ENCODE data around the gene SPEN.

SPEN gene

DNA sequence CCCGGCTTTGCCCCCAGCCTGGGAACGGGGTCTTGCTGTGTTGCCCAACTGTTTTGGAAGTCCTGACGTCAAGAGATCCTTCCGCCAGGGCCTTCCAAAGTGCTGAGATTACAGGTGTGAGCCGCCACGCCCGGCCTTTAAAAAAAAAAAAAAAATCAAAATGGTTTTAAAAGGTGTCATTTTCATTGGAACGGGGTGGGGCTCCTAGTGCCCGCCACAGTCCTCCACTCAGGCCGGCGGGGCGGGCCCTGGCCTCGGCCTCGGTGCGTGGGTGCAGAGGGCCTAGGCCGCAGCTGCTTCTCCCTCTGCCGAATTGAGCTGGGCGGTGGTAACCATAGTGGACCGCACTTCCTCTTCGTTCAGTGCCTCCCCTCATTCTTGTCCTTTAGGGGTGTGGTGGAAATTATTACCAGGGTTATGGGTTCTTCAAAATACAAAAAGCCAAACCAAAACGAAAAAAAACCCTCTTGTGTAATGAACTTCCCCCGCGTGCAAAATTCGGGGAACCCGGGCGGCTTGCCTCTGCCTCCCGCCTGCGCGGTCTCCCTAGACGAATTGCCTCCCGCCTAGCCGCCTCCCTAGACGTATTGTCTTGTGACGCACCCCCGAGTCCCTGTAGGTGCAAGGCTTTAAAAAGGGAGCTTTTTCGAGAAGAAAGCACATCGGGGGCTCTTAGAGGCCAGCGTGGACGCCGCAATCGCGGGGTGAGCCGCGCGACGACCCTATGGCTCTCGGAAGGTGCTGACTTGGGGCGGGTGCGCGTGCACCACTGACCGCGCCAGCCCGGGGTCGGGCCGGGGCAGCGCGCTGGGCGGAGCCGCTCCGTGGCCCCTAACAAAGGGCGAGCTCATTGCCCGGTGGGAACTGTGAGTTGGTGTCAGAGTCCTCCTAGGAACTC lies 10.5 kb upstream of the SPEN start:
- H3K9me3 ChIP-seq (replicated peaks in 1 of 2; ENCODE audit: control insufficient read depth in 2 of 2, insufficient read depth in 1 of 2, low read depth in 1 of 2, low read length in 2 of 2), result peaks cover 3 to 5% of the 10 kb centered on the region in 2 donors
- no peak overlapping the region for H3K4me3 ChIP-seq (ENCODE audit: low read length in 2 of 2)

DNA sequence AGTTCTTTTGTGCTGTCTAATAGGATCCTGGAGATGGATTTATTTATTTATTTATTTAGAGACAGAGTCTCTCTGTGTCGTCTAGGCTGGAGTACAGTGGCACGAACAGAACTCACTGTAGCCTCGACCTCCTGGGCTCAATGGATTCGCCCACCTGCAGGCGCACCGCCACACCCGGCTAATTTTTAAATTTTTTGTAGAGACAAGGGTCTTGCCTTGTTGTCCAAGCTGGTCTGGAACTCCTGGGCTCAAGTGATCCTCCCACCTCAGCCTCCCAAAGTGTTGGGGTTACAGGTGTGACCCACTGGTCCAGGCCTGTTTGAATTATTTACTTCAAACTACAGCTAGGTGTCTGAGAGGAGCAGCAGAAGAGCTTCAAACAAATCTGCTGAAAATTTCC lies 9.6 kb upstream of the SPEN start:
- no peak overlapping the region for H2BK15ac ChIP-seq (ENCODE audit: low read length)
- H3K36me3 ChIP-seq (replicated peaks in 1 of 2; ENCODE audit: control insufficient read depth in 2 of 2, insufficient read depth in 2 of 2, low read length in 2 of 2), result peaks cover 0 to 2% of the 10 kb centered on the region in 2 donors
- H3K27me3 ChIP-seq (ENCODE audit: control insufficient read depth in 3 of 3, insufficient read depth in 3 of 3, low read depth in 1 of 3, low read length in 3 of 3), result no peaks in the 10 kb centered on the region
- no peak overlapping the region for H2AK5ac ChIP-seq (ENCODE audit: low read depth, low read length)
- no peak overlapping the region for H3K9ac ChIP-seq (ENCODE audit: low read depth, low read length, poor library complexity)
- WGBS, 2 donors (ENCODE audit: extremely low coverage in 2 of 2, insufficient read length in 2 of 2, insufficient replicate concordance in 1 of 2), result no CpG with 5 or more reads among the region's 7 CpGs
- no peak overlapping the region for H2BK12ac ChIP-seq (ENCODE audit: low read length)
- peaks cover 3 to 6% of the 10 kb centered on the region in 2 donors for H3K4me1 ChIP-seq (ENCODE audit: control insufficient read depth in 2 of 2, insufficient read depth in 1 of 2, low read depth in 1 of 2, low read length in 2 of 2)
- H3K27ac ChIP-seq (replicated peaks; ENCODE audit: low read length), result no peak overlapping the region
- no peak overlapping the region for H3K4me3 ChIP-seq (ENCODE audit: low read length in 2 of 2)
- H3K14ac ChIP-seq (ENCODE audit: low read length), result no peak overlapping the region
- H4K8ac ChIP-seq (ENCODE audit: low read depth, low read length), result no peak overlapping the region
- H2AFZ ChIP-seq (ENCODE audit: low read length), result no peak overlapping the region
- no peak overlapping the region for H3K18ac ChIP-seq (ENCODE audit: low read length)
- H2BK5ac ChIP-seq (ENCODE audit: low read length), result no peak overlapping the region
- no peak overlapping the region for H3K4me2 ChIP-seq (ENCODE audit: insufficient read depth, low read length, poor library complexity, severe bottlenecking)
- no peak overlapping the region for H2BK120ac ChIP-seq (ENCODE audit: low read depth, low read length)
- no peak overlapping the region for H3K23ac ChIP-seq (ENCODE audit: low read depth, low read length, poor library complexity)
- no peak for DNase-seq (ENCODE audit: low spot score)
- peaks cover 3% of the 10 kb centered on the region in 2 donors for H3K9me3 ChIP-seq (replicated peaks in 1 of 2; ENCODE audit: control insufficient read depth in 2 of 2, insufficient read depth in 1 of 2, low read depth in 1 of 2, low read length in 2 of 2)
- no peak overlapping the region for H3K4ac ChIP-seq (ENCODE audit: low read length)
- peaks cover 3% of the 10 kb centered on the region for H3K79me1 ChIP-seq (ENCODE audit: low read depth, low read length)
- H4K91ac ChIP-seq (ENCODE audit: low read depth, low read length, poor library complexity), result no peak overlapping the region

More for the DNA sequence above, 10.5 kb upstream of the SPEN start:
- no peak for DNase-seq (ENCODE audit: low spot score)
- no peak overlapping the region for H4K8ac ChIP-seq (ENCODE audit: low read depth, low read length)
- peak overlapping the region; percentile 87 for H2BK120ac ChIP-seq (ENCODE audit: low read depth, low read length)
- no peak overlapping the region for H3K4ac ChIP-seq (ENCODE audit: low read length)
- H3K18ac ChIP-seq (ENCODE audit: low read length), result peak overlapping the region; percentile 83
- H3K36me3 ChIP-seq (replicated peaks in 1 of 2; ENCODE audit: control insufficient read depth in 2 of 2, insufficient read depth in 2 of 2, low read length in 2 of 2), result peaks cover 0 to 2% of the 10 kb centered on the region in 2 donors
- H2AFZ ChIP-seq (ENCODE audit: low read length), result no peak overlapping the region
- peaks cover 3 to 6% of the 10 kb centered on the region in 2 donors for H3K4me1 ChIP-seq (ENCODE audit: control insufficient read depth in 2 of 2, insufficient read depth in 1 of 2, low read depth in 1 of 2, low read length in 2 of 2)
- H2AK5ac ChIP-seq (ENCODE audit: low read depth, low read length), result peak overlapping the region; percentile 94
- H4K91ac ChIP-seq (ENCODE audit: low read depth, low read length, poor library complexity), result no peak overlapping the region
- no peak overlapping the region for H3K27ac ChIP-seq (replicated peaks; ENCODE audit: low read length)
- H2BK15ac ChIP-seq (ENCODE audit: low read length), result peak overlapping the region; percentile 67
- peaks cover 3% of the 10 kb centered on the region for H3K79me1 ChIP-seq (ENCODE audit: low read depth, low read length)
- H3K14ac ChIP-seq (ENCODE audit: low read length), result no peak overlapping the region
- H3K9ac ChIP-seq (ENCODE audit: low read depth, low read length, poor library complexity), result no peak overlapping the region
- peak overlapping the region; percentile 82 for H2BK5ac ChIP-seq (ENCODE audit: low read length)
- H3K23ac ChIP-seq (ENCODE audit: low read depth, low read length, poor library complexity), result peak overlapping the region; percentile 65
- no CpG with 5 or more reads among the region's 62 CpGs for WGBS, 2 donors (ENCODE audit: extremely low coverage in 2 of 2, insufficient read length in 2 of 2, insufficient replicate concordance in 1 of 2)
- no peak overlapping the region for H3K4me2 ChIP-seq (ENCODE audit: insufficient read depth, low read length, poor library complexity, severe bottlenecking)
- H3K27me3 ChIP-seq (ENCODE audit: control insufficient read depth in 3 of 3, insufficient read depth in 3 of 3, low read depth in 1 of 3, low read length in 3 of 3), result no peaks in the 10 kb centered on the region
- no peak overlapping the region for H2BK12ac ChIP-seq (ENCODE audit: low read length)

DNA sequence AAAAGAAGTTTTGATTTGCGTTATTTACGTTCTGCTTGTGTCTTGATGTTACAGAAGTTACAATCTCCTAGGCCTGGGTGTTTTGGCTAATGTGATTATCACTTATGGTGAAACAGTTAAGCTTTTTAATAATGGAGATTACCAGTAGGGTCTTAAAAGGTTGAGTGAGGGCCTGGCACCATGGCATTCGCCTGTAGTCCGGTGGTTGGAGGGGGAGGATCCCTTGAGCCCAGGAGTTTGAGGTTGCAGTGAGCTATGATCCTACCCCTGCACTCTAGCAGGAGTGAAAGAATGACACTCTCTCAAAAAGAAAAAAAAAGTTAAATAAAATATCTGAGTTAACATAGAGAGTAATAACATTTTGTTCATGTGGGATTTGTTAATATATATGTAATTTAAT lies 8.8 kb upstream of the SPEN start:
- H2BK120ac ChIP-seq (ENCODE audit: low read depth, low read length), result no peak overlapping the region
- H2BK12ac ChIP-seq (ENCODE audit: low read length), result no peak overlapping the region
- no peak overlapping the region for H4K8ac ChIP-seq (ENCODE audit: low read depth, low read length)
- no peaks in the 10 kb centered on the region for H3K27me3 ChIP-seq (ENCODE audit: control insufficient read depth in 3 of 3, insufficient read depth in 3 of 3, low read depth in 1 of 3, low read length in 3 of 3)
- H2AK5ac ChIP-seq (ENCODE audit: low read depth, low read length), result no peak overlapping the region
- no peak overlapping the region for H4K91ac ChIP-seq (ENCODE audit: low read depth, low read length, poor library complexity)
- H3K23ac ChIP-seq (ENCODE audit: low read depth, low read length, poor library complexity), result no peak overlapping the region
- H3K4me2 ChIP-seq (ENCODE audit: insufficient read depth, low read length, poor library complexity, severe bottlenecking), result no peak overlapping the region
- H3K36me3 ChIP-seq (replicated peaks in 1 of 2; ENCODE audit: control insufficient read depth in 2 of 2, insufficient read depth in 2 of 2, low read length in 2 of 2), result no peaks in the 10 kb centered on the region
- no peak overlapping the region for H3K18ac ChIP-seq (ENCODE audit: low read length)
- no peak overlapping the region for H3K14ac ChIP-seq (ENCODE audit: low read length)
- no peak overlapping the region for H3K4ac ChIP-seq (ENCODE audit: low read length)
- H3K4me3 ChIP-seq (ENCODE audit: low read length in 2 of 2), result no peak overlapping the region
- DNase-seq (ENCODE audit: low spot score), result no peak
- peaks cover 3 to 5% of the 10 kb centered on the region in 2 donors for H3K4me1 ChIP-seq (ENCODE audit: control insufficient read depth in 2 of 2, insufficient read depth in 1 of 2, low read depth in 1 of 2, low read length in 2 of 2)
- peaks cover 0 to 1% of the 10 kb centered on the region in 2 donors for H3K9me3 ChIP-seq (replicated peaks in 1 of 2; ENCODE audit: control insufficient read depth in 2 of 2, insufficient read depth in 1 of 2, low read depth in 1 of 2, low read length in 2 of 2)
- no peak overlapping the region for H2BK15ac ChIP-seq (ENCODE audit: low read length)
- H2BK5ac ChIP-seq (ENCODE audit: low read length), result no peak overlapping the region
- no peak overlapping the region for H3K9ac ChIP-seq (ENCODE audit: low read depth, low read length, poor library complexity)
- H3K27ac ChIP-seq (replicated peaks; ENCODE audit: low read length), result no peak overlapping the region
- H3K79me1 ChIP-seq (ENCODE audit: low read depth, low read length), result no peaks in the 10 kb centered on the region
- WGBS, 2 donors (ENCODE audit: extremely low coverage in 2 of 2, insufficient read length in 2 of 2, insufficient replicate concordance in 1 of 2), result no CpG with 5 or more reads among the region's 4 CpGs
- H2AFZ ChIP-seq (ENCODE audit: low read length), result no peak overlapping the region

DNA sequence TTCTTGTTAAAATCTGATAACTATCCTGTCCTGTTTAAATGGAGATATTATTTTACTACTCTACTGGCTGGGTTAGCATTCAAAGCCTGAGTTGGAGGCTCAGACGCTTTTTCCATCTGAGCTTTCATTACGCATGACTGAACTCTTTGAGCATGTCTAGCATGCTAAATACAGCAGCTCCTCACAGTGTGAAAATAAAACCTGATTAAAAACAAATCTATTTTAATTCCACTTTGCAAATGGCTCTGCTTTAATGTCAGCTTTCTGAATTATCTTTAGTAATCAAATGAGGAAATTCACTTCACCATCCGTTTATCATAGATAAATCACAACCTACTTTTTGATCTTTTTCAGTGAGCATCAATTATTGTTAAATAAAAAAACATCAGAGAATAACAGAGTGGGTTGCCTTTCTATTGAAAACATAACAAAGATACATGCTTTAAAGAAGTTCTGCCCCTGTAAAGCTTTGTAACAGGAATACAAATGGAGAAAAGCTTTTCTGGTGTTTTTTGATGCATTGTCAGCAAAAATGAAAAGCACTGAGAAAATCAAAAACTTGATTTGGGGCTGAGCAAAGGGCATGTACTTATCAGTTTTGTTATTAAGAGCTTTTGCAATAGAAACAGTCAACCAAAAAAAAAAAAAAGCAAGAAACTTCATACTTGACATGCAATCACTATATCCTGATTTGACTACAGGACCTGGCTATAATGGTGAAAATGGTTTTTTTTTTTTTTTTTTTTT lies 3.5 kb upstream of the SPEN start:
- peak; percentile 84 for DNase-seq (ENCODE audit: low spot score)
- Histone ChIP-seq H3K4me3 (ENCODE audit: low read length in 2 of 2) (peak overlapping the region in 1 of 2 donors; percentile 16), H3K14ac (ENCODE audit: low read length) (no peak overlapping the region), H3K4ac (ENCODE audit: low read length) (no peak overlapping the region), H2AK5ac (ENCODE audit: low read depth, low read length) (no peak overlapping the region), H2BK5ac (ENCODE audit: low read length) (no peak overlapping the region), H3K27ac (replicated peaks; ENCODE audit: low read length) (peak overlapping the region; percentile 33), H3K9me3 (replicated peaks in 1 of 2; ENCODE audit: control insufficient read depth in 2 of 2, insufficient read depth in 1 of 2, low read depth in 1 of 2, low read length in 2 of 2) (no peaks in the 10 kb centered on the region), H3K4me2 (ENCODE audit: insufficient read depth, low read length, poor library complexity, severe bottlenecking) (no peak overlapping the region), H2BK120ac (ENCODE audit: low read depth, low read length) (no peak overlapping the region), H3K23ac (ENCODE audit: low read depth, low read length, poor library complexity) (no peak overlapping the region), H4K8ac (ENCODE audit: low read depth, low read length) (no peak overlapping the region), H2AFZ (ENCODE audit: low read length) (no peak overlapping the region), H3K36me3 (replicated peaks in 1 of 2; ENCODE audit: control insufficient read depth in 2 of 2, insufficient read depth in 2 of 2, low read length in 2 of 2) (no peaks in the 10 kb centered on the region), H4K91ac (ENCODE audit: low read depth, low read length, poor library complexity) (no peak overlapping the region), H3K27me3 (ENCODE audit: control insufficient read depth in 3 of 3, insufficient read depth in 3 of 3, low read depth in 1 of 3, low read length in 3 of 3) (no peaks in the 10 kb centered on the region), H3K18ac (ENCODE audit: low read length) (no peak overlapping the region), H3K79me1 (ENCODE audit: low read depth, low read length) (peaks cover 5% of the 10 kb centered on the region), H2BK12ac (ENCODE audit: low read length) (no peak overlapping the region), H3K9ac (ENCODE audit: low read depth, low read length, poor library complexity) (no peak overlapping the region), H3K4me1 (ENCODE audit: control insufficient read depth in 2 of 2, insufficient read depth in 1 of 2, low read depth in 1 of 2, low read length in 2 of 2) (peaks cover 0 to 12% of the 10 kb centered on the region in 2 donors), H2BK15ac (ENCODE audit: low read length) (no peak overlapping the region)
- WGBS, 2 donors (ENCODE audit: extremely low coverage in 2 of 2, insufficient read length in 2 of 2, insufficient replicate concordance in 1 of 2), result no CpG with 5 or more reads among the region's 3 CpGs
